NAMALWA (cell line): ENCODE measurements around the gene SYNJ2.

ENCODE experiments used
- DNase-seq: peaks from one replicate; pipeline ENCODE4 v3.0.0-alpha.2; 2015; ENCODE audit warnings: low spot score

SYNJ2 gene

GRCh38 chr6:158122048-158122447 is 140.4 kb downstream of the SYNJ2 start:
- DNase-seq: no peak

- no peak for DNase-seq
Measured at GRCh38 chr6:158124288-158124687, 142.6 kb downstream of the SYNJ2 start.

GRCh38 chr6:158125271-158125670 is 143.6 kb downstream of the SYNJ2 start:
- no peak for DNase-seq

GRCh38 chr6:158131926-158132325 is 150.3 kb downstream of the SYNJ2 start:
- DNase-seq: peak; percentile 65

GRCh38 chr6:158142789-158143188 is 161.1 kb downstream of the SYNJ2 start:
- no peak for DNase-seq

GRCh38 chr6:158143700-158144099 is 162.0 kb downstream of the SYNJ2 start:
- DNase-seq: peak; percentile 40
